Hematopoietic multipotent progenitor cell treated with erythropoietin and hydrocortisone succinate and interleukin-3 and kit ligand, for 15 days (in vitro differentiated cells): ENCODE measurements around the gene GOLGA6L7.
"Not testable (repeated sequence)": the region's sequence is repeated elsewhere in the genome, so short reads cannot be mapped to it uniquely, and the experiment has no call there.

Source experiments
- DNase-seq: peaks from one replicate; pipeline ENCODE4 v3.0.0-alpha.2; 2015; ENCODE audit warnings: low spot score

The GOLGA6L7 gene, protein sequence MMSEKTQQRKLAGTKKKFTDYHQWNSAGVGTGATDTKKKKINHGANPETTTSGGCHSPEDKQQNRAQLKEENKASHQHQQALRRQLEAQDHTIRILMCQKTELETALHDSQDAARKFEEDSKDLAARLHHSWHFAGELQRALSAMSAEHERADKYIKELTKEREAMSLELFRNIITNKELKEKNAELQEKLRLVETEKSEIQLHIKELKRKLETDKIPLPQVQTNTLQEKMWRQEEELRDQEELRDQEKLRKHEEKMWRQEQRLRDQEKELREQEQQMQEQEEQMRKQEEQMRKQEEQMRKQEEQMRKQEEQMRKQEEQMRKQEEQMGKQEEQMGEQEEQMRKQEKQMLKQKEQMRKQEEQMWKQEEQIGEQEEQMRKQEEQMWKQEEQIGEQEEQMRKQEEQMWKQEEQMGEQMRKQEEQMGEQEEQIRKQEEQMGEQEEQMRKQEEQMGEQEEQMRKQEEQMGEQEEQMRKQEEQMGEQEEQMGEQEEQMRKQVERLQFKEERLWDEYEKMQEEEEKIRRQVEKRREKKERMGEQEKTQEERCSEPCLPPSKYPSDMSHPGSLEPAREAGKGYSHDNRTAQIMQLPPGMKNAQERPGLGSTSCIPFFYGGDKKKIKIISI

DNA sequence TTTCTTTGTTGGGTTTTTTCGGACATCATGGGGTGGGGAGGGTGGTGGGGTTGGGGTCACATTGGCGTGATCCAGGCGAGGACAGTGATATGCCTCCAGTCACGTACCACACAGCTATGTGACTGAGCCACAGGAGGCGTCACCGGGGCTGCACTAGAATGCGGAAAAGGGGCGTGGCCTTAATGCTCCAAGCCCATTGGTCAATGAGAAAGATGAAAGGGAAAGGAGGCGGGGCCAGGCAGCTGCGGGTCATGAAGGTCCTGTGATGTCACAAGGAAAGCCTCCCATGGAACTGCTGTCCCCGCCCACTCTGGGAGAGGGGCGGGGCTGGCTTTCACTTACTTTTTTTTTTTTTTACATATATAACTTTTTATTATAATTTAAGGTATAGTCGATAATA, at the start of gene GOLGA6L7:
Gene GOLGA6L7, minus strand, starts transcription at position 124 of the 400 bp plus-strand sequence. Its CDS starts 95 bp downstream, at position 29.
- DNase-seq: peak; percentile 32

DNA sequence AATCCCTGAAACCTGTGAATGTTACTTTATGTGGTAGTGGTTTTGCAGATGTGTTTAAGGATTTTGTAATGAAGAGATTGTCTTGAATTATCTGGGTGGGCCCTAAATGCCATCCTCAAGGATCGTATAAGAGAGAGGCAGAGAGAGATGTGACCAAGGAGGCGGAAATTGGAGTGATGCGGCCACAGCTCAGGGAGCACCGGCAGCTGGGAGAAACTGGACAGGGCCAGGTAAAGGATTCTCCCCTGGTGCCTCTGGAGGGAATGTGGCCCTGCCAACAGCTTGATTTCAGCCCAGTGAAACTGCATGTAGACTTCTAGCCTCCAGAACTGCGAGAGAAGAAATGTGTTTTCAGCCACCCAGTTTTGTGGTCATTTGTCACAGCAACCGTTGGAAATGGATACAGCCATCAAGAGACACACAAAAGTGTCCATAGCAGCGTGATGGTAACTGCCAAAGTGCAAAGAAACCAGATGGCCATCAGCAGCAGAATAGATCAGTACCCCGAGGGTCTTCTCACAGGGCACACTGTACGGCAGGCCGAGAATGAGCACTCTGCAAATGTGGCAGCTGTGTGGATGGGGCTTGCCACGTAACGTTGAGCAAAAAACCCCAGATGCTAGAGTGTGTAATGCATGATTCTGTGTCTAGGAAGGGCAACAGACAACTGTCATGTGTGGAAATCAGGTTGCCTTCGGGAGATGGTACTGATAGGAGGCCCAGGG, 49.6 kb upstream of the GOLGA6L7 start:
- DNase-seq: no peak

DNA sequence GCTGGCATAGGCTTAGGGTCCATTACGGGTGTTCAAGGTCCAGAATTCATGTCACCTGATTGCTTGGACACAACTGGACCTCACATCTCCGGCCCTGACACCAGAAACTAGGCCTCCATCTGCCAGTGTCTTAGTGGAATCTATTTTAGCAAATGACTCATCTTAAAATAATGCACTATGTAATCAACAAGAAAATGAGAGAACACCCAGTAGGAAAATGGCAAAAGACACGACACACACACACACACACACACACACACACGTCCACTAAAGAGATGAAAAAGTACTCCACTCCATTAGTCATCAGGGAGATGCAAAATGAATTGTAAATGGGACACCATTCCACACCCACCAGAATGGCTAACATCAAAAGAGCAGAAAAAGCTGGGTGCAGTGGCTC, 48.5 kb upstream of the GOLGA6L7 start:
- no peak for DNase-seq

DNA sequence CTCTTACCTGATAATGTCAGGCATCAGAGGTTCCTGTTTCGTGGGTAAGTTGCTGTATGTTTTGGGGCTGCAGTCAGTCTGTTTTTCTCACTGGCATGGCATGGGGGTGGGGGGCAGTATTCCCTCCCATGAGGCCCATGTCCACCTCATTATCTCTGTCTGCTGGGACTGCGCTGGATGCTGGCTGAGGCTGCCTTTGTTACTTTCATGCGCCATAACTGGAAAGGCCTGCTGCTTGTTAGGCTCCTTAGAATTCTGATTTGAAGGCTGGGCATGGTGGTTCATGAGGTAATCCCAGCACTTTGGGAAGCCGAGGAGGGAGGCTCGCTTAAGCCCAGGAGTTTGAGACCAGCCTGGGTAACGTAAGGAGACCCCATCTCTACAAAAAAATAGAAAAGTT, 47.1 kb upstream of the GOLGA6L7 start:
- DNase-seq: no peak

DNA sequence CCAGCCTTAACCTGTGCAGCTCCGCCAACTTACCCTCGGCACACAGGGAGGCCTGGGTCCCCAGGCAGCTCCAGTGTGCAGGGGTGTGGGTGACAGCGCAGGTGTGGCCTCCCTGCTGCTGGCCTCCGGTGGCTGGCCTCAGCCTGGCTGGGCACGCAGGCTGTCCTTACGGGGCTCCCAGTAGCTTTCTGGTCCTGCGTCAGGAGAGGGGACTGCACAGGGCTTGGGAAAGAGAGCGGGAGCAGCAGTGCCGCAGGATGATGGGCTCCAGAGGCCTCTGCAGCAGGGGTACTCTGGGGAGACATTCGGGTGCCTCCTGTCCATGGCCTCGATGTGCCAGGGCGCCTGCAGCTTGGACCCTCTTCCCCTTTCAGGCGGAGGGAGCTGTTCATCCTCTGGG, 46.7 kb upstream of the GOLGA6L7 start:
- no peak for DNase-seq

DNA sequence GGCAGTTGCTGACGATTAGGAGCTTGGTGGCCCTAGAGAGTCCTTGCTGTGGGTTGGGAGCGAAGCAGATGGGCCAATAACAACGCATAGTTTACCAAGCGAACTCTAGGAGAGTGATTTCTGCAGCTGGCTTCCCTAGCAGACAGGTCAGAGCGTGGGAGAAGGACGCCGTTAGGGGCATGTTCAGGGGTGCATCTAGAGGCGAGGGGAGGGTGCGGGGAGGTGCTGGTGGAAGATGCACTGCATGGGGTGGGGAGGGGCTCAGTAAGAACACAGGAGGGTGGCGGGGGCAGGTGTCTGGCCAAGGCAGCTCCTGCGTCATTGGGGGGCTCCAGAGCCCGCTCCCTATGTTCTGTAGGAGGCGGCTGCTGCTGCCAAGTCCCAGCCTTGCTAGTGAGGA, 46.2 kb upstream of the GOLGA6L7 start:
- DNase-seq: no peak

DNA sequence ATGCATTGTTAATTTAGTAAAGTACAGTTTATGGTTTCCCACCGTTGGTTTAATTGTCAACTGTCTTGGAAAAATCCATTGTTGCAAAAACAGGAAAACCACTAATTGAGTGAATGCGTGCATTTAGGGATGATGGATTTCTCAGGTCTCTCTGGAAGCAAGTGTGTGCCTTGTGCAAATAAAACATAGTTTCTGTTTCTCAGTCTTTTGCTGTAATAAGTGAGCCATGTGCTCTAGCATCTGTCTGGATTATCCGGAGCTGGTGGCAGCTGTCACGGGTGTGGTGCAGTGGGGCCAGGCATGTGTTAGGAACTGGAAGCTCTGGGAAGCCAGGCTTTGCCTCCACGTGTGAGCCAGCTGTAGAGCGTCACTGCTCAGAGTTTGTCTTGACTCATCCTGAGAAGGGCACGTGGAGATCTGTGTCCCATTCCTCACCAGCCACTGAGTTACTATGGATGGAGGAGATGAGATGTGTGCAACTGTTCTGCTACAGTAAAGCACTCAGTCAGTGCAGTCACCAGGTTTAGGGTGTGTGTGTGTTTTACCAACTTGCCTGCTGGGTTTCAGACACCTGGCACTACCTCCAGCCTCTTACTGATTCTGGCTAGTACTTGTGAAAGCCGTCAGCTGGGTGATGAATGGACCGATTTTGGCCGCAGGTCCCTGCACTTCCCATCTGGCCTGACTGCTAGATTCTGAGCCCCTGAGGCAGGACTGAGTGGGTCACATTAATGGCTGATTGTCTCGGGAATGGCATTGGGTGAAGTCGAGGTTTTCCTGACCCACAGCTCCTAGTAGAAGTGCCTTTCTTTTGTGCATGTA, 44.6 kb upstream of the GOLGA6L7 start:
- no peak for DNase-seq

DNA sequence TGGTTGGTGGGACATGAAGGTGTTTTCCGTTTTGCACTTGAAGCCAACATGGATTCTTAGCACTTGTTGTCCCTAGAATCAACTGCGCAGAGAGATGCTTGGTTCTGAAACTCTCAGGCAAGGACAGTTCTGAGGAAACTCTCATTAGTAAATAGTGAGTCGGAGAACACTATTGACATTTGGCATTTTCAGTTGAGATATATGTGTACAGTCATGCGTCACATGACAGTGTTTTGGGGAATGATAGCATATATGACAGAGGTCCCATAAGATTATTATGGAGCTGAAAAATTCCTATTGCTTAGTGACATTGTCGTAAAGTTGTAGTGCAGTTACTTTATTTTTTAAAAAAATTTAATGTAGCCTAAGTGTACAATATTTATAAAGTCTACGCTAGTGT, 43.1 kb upstream of the GOLGA6L7 start:
- no peak for DNase-seq

DNA sequence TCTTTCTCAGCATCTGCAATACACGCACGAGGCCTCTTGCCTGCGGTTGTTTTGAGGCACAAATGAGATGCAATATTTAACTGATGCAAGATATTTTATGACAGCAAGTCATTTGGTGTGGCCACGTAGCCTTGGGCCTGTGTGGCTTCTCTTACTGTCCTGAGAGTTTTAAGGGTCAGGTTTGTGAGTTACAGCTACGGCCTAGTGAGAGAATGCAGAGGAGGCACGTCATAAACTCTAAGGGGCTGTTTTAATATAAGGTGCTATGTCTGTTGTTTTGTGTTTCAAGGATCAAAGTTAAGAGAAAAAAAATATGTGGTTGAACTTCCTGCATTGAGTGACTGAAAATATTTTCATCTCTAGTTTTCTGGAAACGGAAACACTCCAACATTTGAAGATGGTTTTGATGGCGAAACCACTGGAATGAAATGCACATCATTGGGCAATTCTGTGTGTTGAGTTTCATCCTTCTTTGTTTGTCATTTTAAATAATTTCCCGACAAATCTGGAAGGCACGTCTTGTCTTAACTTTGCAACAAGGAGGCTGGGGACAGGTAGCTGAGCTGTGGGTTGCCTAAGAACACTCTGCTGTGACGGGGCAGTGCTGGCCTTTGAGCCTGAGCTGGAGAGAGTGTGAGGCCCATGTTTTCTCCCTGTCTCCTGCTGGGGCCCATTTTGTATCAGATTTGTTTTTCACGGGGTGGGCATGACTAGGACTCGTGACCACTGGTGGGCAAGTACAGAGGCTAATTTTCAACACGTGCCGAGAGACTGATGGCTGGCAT, 42.5 kb upstream of the GOLGA6L7 start:
- no peak for DNase-seq

DNA sequence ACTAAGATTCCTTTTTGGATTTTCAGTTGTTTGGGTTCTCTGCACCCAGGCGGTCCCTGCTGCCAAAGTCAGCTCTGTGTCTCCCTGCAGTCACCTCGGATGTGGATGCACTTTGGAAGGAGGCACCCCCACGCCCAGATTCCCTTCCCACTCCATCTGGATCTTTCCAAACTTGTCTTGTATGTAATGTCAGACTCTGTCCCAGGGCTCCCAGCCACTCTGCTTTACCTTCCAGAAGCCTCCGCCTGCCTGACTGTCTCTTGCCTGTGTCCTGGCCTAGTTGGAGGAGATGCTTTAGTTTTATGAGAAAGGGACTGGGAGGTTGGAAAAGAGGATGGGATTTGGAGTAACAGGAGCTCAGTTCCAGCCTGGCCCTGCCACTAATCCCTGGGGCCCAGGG, 41.8 kb upstream of the GOLGA6L7 start:
- not testable (repeated sequence) for DNase-seq

DNA sequence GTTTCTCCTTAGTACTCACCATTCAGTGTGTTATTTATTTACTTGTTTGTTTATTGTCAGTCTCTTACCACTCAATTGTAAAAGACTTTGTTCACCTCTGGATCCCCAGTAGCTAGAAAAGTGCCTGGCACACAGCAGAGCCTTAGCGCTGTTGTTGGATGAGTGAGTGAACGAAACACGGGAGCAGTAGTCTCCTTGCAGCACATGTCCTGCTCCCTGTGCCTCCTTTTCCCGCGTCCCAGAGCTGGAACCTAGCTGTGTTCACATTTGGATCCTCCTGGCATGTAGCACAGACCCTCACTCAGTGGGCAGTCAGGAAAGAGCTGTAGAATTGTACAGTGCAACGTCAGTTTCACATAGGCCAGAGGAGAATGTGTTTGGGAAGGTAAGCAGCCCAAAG, 41.4 kb upstream of the GOLGA6L7 start:
- not testable (repeated sequence) for DNase-seq

DNA sequence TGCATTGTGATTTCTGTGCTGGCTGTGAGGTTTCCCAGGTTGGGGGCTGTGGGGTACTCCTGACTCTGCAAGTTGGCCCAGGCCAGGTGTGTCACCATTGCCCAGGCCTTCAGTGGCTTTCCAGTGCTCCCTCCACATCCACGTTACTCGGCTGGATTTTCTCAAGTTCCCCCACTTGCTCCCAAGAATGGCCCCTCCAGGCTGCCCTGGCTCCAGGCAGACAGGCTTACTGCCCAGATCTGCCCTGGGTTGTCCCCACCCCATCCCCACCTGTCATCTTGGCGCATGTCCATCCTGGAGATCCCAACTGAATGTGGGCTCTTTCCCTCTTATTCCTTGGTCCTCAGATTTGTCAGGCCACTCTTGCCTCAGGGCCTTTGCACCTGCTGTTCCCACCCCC, 40.9 kb upstream of the GOLGA6L7 start:
- DNase-seq: no peak

DNA sequence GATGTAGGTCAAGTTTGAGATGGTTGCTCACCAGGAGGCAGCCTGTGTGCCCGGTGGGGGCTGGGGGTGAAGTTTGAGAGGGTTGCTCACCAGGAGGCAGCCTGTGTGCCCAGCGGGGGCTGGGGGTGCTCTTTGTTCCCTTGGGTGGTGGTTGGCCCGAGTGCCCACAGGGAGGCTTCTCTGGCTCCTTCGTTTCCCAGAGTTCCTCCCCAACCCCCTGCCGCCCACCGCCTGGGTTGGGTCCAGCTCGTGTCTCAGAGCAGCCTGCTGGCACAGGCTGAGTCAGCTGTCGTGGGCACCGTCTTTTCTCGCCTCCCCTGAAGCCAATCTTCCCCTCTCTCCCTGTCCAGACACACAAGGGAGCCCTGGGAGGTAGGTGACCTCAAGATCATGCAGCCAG, 40.5 kb upstream of the GOLGA6L7 start:
- DNase-seq: no peak

DNA sequence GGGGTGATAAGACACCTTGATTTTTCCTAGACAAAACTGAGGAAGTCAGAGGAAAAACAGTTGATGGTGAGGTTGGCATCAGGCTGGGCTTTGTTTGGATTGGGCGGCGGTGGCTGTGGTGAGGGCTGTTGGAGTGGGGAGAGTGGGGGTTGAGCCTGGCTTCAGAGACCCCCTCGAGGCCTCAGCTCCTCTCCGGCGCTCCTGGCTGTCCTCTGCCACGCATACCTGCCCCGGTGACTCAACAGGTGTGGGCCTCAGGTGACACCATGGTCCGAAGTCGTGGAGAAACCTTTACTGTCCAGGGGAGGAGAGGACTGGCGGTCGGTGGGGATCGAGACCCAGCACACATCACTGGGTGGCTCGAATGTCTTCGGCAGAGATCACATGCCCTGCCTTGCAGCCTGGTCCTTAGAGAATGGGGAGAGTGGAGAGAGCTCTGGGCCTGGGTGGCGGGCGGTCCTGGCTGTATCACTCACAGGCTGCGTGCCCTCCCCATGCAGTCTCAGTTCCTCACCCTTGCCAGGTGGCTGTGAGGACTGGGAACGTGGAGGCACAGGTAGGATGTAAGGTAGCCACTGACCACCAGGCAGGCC, 40.0 kb upstream of the GOLGA6L7 start:
- no peak for DNase-seq

DNA sequence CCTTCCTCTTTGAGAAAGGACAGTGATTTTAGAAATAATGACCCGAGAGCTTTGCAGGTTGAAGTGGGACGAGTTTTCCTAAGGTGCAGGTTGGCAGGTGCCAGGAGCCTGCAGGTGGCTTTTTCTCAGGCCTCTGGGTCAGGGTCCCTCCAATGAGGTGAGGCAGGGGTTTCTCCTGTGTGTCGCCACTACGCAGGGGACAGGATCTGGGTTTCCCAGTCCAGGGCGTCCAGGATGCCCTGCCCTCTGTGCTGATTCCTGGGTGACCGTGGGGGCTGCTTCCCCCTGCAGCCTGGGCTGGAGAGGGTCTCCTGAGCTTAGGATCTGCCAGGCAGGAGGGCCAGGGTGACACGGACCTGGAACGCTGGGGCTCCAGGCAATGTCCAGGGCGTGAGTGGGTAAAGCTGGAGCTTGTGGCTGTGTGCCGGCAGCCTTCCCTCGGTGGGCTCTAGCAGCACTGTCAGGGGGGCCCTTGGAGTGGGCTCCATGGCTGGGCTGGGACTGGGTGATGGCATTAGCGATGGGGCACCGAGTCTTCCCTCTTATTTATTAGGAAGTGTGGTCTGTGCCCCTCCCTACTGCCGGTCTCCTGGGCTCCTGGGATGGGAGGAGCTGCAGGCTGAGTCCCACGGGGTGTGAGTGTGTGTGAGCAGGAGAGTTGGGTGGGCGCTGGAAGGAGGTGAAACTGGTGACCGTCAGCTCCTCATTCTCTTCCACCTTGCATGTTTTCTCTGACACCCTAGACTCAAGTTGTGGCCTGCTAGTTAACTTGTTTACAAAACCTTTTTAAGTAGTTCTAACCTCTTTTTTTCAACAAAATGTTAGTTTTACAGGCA, 39.1 kb upstream of the GOLGA6L7 start:
- DNase-seq: no peak

DNA sequence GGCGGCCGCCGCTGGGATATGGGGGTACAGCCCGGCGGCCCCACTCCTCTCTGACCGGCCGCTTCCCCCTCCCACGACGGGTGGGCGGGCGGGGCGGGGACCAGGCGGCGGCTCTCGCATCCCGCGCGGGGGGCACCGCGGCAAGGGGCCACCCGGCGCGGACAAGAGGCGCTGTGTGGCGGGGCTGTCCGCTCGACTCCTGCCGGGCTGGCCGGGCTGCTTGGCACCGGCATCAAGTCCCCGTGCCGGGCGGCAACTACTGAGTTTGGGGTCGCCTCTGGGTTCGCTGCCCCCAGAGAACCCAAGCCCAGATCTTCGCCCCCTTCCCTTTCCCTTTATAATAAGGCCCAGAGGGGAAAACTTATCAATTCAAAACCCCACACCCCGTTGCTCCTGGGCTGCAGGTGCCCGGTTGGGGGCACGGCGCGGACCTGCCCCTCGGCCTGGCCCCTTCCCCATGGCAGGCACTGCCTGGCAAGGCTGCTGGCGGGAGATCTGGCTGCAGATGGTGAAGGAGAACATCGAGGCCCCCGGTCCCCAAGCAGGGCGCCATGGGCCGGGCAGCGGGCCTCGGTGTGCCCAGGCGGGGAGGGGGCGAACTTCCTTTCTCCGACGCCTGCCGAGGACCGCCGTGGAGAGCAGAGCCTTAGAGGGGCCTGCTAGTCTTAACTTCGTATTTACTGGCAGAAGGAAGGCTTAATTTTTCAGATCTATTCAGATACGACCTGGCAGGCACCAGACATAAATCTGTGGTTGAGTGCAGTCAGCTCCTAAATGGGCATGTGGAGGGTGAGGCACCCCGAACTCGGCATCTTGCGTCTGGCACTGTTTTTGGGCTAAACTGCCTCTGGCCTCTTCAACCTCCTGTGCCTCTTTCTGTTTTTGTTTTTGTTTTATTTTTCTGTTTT, 38.2 kb upstream of the GOLGA6L7 start:
- no peak for DNase-seq

DNA sequence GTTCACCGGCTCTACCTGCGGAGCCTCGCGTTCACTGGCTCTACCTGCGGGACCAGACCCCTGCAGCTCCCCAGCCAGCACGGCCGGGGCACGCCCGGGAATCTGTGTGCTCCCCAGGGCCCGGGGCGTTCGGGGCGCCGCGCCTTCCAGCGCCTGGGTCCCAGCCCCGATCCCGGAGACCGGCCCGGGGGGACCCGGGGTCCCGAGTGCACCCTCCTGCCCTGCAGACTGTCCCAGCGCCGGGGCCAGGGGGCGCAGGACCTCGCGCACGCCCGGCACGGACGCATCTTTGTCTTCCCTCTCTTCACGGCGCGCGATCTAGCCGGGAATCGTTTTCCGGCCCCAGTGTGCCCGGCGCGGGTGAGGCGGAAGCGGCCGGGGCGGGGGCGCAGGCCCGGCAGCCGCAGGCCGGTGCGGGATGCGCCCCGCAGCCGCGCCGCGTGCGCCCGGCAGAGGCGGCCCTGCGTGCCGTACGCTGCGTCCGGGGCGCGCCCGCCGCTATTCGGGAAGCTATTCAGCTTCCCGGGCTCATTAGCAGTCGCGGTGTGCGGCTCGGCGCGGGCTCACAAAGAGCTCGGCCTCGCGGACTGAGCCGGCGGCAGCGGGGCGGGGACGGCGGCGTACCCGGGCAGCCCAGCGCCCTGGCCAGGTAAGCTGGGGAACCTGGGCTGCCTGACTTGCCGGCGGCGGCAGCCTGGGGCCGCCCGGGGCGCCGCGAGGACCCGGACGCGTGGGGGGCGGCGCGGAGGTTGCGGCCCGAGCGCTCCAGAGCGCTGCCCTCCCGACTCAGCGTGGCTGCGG, 37.4 kb upstream of the GOLGA6L7 start, which contains the start of gene APBA2:
Gene APBA2, plus strand, starts transcription at position 345 of the 801 bp plus-strand sequence. CDS start 167,911 bp downstream, outside the sequence.
- DNase-seq: no peak

DNA sequence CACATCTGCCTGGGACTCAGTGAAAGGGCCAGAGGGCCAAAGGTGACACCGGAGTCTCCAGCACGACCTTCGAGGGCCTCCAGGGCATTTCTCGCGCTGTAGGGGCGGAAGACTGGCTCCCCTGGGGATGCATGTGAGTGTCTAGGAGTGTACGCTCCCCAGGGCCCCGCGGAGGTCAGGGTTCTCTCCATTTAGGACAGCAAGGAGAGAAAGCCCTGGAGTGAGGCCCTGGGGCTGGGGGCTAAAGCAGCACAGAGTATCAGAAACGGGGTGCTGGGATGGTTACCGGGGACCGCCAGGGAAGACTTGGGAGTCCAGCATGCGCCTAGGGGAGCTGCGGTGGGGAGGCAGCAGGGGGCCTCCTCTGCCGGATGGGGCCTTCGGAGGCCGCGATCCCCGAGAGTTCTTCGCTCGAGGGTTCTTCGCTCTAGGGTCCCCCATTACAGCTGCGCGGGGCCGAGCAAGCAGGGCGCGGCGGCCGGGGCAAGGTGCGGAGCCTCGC, 36.7 kb upstream of the GOLGA6L7 start:
- DNase-seq: no peak
